ENCODE measurements around the gene SSX2IP. TPM values are rescaled to one million over a fixed set of nuclear protein-coding genes. Genes with fewer than 3 reads are reported as not detected.

SSX2IP gene
- total RNA-seq, 1 donor from 2014 or later = 22.2 TPM

- Mint-ChIP-seq H3K9me3 (no peaks in the 10 kb centered on the region), H3K36me3 (no peaks in the 10 kb centered on the region), H3K27me3 (no peaks in the 10 kb centered on the region), H3K4me1 (ENCODE audit: unreplicated experiment) (peaks cover 27% of the 10 kb centered on the region), H3K4me3 (peak overlapping the region; percentile 91), H3K27ac (peak overlapping the region; percentile 84)
- TF ChIP-seq CTCF (conservative IDR thresholded peaks at IDR 0.05) = peak; percentile 63
- peak; percentile 81 for DNase-seq (ENCODE audit: extremely low spot score, unreplicated experiment)
These were observed 506 bp downstream of the SSX2IP start for GRCh38 chr1:84689514-84690396.

- DNase-seq (ENCODE audit: extremely low spot score, unreplicated experiment) = no peak
- TF ChIP-seq CTCF (conservative IDR thresholded peaks at IDR 0.05) = no peak
- Mint-ChIP-seq H3K27ac (peak overlapping the region; percentile 29), H3K27me3 (no peaks in the 10 kb centered on the region), H3K4me1 (ENCODE audit: unreplicated experiment) (peaks cover 27% of the 10 kb centered on the region), H3K36me3 (no peaks in the 10 kb centered on the region), H3K4me3 (peak overlapping the region; percentile 91), H3K9me3 (no peaks in the 10 kb centered on the region)
These were observed 1.7 kb downstream of the SSX2IP start for GRCh38 chr1:84688463-84689061.

- Mint-ChIP-seq H3K4me1 (ENCODE audit: unreplicated experiment) (peaks cover 27% of the 10 kb centered on the region), H3K4me3 (peak overlapping the region; percentile 37)
- no peak for TF ChIP-seq CTCF (conservative IDR thresholded peaks at IDR 0.05)
These were observed 2.4 kb downstream of the SSX2IP start for GRCh38 chr1:84687714-84688462.

GRCh38 chr1:84686223-84686622 is 4.0 kb downstream of the SSX2IP start:
- Mint-ChIP-seq H3K36me3 (peaks cover 10% of the 10 kb centered on the region), H3K4me3 (peak overlapping the region; percentile 56), H3K9me3 (no peaks in the 10 kb centered on the region), H3K27ac (peak overlapping the region; percentile 29), H3K4me1 (ENCODE audit: unreplicated experiment) (peaks cover 23% of the 10 kb centered on the region), H3K27me3 (no peaks in the 10 kb centered on the region)
- DNase-seq (ENCODE audit: extremely low spot score, unreplicated experiment) = no peak
- no peak for TF ChIP-seq CTCF (conservative IDR thresholded peaks at IDR 0.05)

More at GRCh38 chr1:84687714-84688462, 2.4 kb downstream of the SSX2IP start:
- no peak overlapping the region for H3K27ac Mint-ChIP-seq
- H3K36me3 Mint-ChIP-seq = peaks cover 6% of the 10 kb centered on the region
- H3K9me3 Mint-ChIP-seq = no peaks in the 10 kb centered on the region
- DNase-seq (ENCODE audit: extremely low spot score, unreplicated experiment) = no peak
- no peaks in the 10 kb centered on the region for H3K27me3 Mint-ChIP-seq

GRCh38 chr1:84683508-84683907 is 6.8 kb downstream of the SSX2IP start:
- Mint-ChIP-seq H3K27me3 (no peaks in the 10 kb centered on the region), H3K9me3 (no peaks in the 10 kb centered on the region), H3K4me1 (ENCODE audit: unreplicated experiment) (peaks cover 16% of the 10 kb centered on the region), H3K36me3 (peaks cover 22% of the 10 kb centered on the region), H3K27ac (no peak overlapping the region), H3K4me3 (no peak overlapping the region)
- DNase-seq (ENCODE audit: extremely low spot score, unreplicated experiment) = no peak
- TF ChIP-seq CTCF (conservative IDR thresholded peaks at IDR 0.05) = no peak

Measured in type B pancreatic cell (in vitro differentiated cells).